GM18951 (cell line): ENCODE data around the gene CDKN2B.

Experiments
- POLR2A ChIP-seq: IDR thresholded peaks from 4 replicates; pipeline ENCODE4 v1.6.1; 2011; ENCODE audit warnings: mild to moderate bottlenecking; ENCODE audit not compliant: insufficient read length, insufficient read depth; ENCODE audit errors: extremely low read depth
- in situ Hi-C: fragments of 300-500 bp; cut with MboI; formaldehyde crosslinking; loops from one replicate; pipeline ENCODE4 v1.12.0; 2022; ENCODE audit warnings: low sequenced_read_pairs, mixed read lengths, inconsistent platforms; ENCODE audit not compliant: unreplicated experiment

The CDKN2B gene

DNA sequence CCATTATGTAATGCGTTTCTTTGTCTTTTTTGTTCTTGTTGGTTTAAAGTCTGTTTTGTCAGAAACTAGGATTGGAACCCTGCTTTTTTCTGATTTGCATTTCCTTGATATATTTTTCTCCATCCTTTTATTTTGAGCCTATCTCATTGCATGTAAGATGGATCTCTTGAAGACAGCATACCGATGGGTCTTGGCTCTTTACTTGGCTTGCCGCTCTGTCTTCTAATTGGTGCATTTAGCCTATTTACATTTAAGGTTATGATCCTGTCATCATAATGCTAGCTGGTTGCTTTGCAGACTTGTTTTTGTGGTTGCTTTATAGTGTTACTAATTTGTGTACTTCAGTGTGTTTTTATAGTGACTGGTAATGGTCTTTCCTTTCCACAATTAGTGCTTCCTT lies 13.3 kb upstream of the CDKN2B start:
- in situ Hi-C loops, result loop anchor here (10.0 kb wide), 1 partner anchor 208 kb away; no protein-coding TSS in a partner anchor
- no peak for TF ChIP-seq POLR2A

DNA sequence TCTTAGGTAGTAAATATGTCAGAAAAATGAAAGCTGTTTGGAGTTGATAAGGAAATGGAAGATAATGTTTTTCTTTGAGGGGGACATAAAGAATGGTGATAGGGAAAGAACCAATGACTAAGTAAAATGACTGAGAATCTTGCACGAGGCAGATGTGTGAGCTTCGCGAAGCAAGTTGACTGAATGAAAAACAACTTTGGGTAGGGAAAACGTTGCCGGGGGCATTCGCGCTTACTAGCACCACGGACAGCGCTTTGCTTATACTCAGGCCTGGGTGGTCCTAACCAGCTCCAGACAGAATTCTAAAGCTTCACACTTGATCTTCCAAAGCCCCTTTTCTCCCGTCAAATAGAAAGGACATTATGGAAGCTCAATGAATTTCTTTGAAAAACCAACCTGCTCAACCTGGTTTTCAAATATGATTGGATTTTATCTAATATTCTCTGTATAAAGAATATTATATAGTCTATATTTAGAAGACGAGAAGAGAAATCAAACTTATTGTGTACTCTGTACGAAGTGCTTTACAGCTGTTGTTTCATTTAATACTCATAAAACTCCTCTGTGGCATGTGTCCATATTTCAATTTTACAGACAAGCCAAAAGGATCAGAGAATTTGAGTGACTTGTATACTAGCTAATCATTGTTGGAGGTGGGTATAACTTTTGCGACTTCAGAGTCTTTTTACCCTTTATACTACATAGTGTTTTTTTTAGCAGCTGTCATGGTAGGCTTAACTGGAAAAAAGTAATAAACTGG lies 1.9 kb upstream of the CDKN2B start:
- TF ChIP-seq POLR2A, result no peak
- in situ Hi-C loops, result no loop called here

DNA sequence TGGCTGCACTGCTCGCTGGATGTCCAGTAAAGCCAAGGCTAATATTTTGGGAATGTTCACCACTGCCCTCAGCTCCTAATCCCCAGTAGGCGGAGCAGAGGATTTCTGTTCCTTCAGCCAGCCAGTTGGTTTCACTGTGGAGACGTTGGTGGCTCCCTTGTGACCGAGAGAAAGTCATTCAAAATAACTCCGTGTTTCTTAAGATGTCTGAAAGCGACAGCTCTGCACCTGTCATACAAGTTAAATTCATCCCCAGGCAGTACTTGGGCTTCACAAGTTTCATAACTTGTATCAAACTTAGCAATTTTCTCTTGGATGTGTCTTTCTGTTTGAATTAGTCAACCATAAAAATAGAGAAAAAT lies 382 bp upstream of the CDKN2B start:
- TF ChIP-seq POLR2A, result no peak
- in situ Hi-C loops, result no loop called here

DNA sequence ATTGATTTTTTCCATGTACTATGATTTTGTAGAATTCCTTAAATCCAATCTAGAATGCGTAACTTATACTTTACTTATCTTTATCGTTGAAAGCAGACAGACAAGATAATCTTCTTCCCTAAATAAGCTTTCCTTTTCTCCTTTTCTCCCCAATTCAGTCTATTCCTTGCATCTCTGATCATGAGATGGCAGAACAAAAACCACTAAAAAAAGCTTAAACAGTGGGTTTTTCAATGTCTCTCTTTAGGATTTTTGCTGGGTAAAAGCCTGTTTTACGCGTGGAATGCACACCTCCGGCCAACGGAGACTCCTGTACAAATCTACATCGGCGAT lies 755 bp downstream of the CDKN2B start:
- in situ Hi-C loops, result no loop called here

DNA sequence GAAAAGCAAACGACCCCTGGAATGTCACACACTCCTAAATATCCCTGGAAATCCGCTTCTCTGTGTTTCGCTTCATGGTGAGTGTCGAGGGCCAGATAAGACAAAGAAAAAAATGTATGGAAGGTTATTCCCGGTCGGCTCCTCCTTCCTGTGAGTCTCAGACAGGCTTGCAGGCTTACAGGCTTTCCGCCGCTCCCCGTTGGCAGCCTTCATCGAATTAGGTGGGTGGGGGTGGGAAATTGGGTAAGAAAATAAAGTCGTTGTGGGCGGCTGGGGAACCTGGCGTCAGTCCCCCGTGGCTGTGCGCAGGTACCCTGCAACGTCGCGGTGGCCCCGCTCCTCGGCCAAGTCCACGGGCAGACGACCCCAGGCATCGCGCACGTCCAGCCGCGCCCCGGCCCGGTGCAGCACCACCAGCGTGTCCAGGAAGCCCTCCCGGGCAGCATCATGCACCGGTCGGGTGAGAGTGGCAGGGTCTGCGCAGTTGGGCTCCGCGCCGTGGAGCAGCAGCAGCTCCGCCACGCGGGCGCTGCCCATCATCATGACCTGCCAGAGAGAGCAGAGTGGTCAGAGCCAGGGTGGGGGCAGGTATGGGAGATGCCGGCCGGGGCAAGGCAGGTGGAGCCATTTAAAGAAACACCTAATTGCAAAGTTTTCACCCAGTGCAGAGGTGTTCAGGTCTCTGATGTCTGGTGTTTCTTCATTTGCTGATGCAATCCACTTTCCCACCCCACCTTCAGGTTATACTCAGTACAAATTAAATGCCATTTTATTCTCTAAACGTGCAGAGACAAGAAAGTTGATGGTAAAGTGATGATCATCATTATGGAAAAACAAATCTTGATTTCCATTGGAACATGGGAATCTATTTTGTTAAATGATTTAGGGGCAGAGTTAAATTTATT lies 3.2 kb downstream of the CDKN2B start:
- in situ Hi-C loops, result no loop called here
- no peak for TF ChIP-seq POLR2A

More for the DNA sequence above, 755 bp downstream of the CDKN2B start:
- TF ChIP-seq POLR2A, result no peak

DNA sequence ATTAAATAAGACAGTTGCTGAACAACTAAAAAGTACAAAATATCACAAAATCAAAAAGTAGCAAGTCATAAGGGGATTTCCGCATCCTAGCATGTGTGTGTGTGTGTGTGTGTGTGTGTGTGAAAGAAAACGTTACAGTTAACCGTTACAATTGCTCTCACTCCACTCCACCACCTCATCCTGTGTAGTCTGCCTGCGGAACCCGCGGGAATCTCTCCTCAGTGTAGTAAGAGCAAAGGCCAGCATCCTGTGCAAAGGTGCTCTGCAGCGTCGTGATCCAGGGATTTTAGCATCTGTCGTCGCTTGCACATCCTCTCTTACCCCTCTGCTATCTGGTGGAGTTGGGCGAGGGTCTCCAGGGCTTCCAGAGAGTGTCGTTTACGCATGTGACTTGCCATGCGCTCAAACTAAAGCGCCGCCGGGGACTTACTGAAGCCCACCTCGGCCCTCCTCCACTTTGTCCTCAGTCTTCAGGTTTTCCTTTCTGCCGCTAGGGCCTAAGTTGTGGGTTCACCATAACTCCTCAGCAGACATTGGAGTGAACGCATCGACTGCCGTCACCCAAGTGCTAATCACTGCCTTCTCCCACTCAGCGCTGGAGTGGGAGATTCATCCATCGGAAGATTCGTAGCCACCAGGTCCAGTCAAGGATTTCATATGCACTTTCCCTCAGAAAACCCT lies 3.9 kb downstream of the CDKN2B start:
- in situ Hi-C loops, result no loop called here
- TF ChIP-seq POLR2A, result no peak

DNA sequence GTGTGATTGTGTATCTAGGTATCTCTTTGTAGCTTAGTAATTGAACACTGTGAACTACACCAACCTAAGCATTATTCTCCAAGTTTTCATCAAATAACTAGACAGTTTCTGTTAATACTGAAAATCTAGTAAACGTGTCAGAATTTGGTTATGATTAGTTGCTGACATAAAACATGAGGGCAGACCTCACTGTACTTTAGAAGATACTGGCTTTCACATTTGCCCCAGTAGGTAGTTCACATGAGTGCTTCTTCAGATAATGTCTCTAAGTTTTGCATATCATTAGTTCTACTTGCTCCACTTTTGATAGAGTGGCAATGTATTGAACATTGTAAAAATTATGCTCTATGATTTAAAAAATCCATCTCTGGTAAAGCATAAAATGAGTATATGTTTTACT lies 7.1 kb downstream of the CDKN2B start:
- no peak for TF ChIP-seq POLR2A
- in situ Hi-C loops, result no loop called here

DNA sequence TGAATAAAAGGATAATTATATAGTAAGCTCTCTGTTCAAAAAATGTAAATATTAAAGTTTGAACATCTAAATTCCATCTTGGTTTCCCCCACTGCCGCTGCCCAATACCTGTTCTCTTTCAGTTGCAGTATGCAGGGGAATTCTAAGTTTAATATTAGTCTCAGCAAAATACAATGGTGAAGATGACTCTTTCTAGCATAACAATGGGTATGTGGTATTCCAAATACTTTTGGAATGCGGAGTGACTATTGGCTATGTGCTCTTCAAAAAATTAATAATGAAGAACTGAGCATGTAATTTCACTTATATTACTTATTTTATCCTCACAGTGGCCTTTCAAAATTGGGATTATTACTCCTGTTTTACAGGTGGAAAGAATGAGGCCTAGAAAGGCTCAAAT lies 11.1 kb downstream of the CDKN2B start:
- TF ChIP-seq POLR2A, result no peak
- in situ Hi-C loops, result no loop called here

DNA sequence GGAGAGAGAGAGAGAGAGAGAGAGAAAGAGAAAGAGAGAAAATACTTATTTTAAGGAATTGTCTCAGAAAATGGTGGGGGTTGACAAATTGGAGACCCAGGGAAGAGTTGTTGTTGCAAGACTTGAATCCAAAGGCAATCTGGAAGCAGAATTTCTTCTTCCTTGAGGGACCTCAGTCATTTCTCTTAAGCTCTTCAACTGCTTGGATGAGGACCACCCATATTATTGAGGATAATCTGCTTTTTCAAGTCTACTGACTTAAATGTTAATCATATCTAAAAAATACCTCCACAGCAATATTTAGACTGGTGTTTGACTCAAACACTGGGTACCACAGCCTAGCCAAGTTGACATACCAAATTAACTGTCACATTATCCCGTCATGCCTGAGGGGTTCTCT lies 11.6 kb downstream of the CDKN2B start:
- in situ Hi-C loops, result no loop called here
- no peak for TF ChIP-seq POLR2A

DNA sequence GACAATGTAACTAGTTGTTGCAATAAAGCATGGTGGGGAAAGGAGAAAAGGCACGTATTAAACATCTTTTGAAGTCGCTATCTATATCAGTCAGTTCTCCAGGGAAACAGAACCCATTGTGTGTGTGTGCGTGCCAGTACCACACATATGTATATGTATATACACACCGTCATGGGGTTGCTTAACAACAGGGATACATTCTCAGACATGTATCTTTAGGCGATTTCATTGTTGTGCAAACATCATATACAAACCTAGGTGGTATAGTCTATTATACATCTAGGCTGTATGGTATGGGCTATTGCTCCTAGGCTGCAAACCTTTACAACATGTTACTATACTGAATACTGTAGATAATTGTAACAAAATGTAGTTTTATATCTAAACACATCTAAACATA lies 12.2 kb downstream of the CDKN2B start:
- in situ Hi-C loops, result no loop called here
- TF ChIP-seq POLR2A, result no peak

DNA sequence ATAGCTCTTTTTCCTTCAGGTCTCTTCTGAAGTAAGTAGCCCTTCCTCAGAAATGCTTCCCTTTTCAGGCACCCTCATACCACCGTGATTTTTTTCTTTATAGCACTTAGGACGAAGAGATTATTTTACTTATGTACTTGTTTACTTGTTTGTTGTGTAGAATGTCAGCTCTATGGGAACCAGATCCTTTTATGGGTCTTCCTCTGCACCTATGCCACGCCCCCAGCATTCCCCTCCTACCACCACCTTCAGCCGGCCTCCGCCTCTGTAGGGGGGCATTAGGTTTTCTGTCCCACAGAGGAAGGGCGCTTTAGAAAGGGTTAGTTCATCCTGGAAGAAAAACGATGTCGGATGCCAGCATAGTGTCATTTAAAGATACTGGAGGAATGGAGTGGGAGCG lies 12.7 kb downstream of the CDKN2B start:
- no peak for TF ChIP-seq POLR2A
- in situ Hi-C loops, result no loop called here

DNA sequence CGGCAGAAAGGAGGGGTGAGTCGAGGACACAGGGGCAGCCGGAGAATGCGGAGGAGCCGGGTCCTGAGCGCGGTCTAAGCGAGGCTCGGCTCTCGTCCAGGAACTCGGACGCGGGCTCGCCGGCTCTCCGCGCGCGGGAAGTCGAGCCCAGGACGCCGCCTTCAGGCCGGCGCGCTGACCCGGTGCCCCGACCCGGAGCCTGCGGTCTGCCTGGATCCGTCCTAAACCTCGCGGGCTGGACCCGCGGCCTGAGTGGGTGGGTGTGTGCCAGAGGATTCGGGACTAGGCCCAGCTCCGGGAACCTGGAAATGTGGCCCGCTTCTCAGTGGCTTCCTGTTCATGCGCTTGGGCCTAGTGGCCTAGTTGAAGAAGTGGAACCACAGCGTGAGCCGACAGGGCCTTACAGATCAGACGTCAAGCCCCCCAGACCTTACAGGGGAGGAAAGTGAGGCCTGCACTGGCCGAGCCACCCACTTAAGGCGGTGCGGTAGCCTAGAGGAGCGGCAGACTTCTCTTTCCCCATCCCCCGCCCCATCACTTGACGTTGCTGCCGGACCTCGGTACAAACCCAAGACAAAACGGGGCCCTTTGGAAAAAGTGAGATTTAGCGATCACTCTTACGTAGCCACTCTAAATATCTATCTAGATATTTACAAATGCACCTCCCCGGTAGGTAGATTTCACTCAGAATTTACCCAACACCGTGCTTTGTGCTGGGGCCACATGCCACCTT lies 13.3 kb downstream of the CDKN2B start:
- in situ Hi-C loops, result no loop called here
- TF ChIP-seq POLR2A, result no peak
